ENCODE measurements around the gene TRIM48. TPM values are rescaled to one million over a fixed set of nuclear protein-coding genes. Genes with fewer than 3 reads are reported as not detected.

The TRIM48 gene
- total and polyA plus RNA-seq, 2 donors (not counting 1 experiment from before 2014, with no cell fraction given) = not detected

DNA sequence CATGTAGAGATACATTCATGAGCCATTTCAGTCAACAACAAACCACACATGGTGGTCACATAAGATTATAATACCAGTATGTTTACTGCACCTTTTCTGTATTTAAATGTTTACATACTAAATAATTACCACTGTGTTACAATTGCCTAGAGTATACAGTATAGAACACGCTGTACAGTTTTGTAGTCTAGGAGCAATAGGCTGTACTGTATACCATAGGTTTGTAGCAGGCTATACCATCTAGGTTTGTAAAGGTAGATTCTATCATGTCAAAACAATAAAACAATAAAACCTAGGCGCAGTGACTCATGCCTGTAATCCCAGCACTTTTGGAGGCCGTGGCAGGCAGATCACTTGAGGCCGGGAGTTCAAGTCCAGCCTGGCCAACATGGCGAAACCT, 1.1 kb downstream of the TRIM48 start:
- Mint-ChIP-seq H3K4me1 (no peaks in the 10 kb centered on the region), H3K4me3 (no peak overlapping the region), H3K9me3 (ENCODE audit: insufficient read depth) (peaks cover 3% of the 10 kb centered on the region), H3K27me3 (no peaks in the 10 kb centered on the region), H3K27ac (no peak overlapping the region)
- CTCF ChIA-PET = no interaction called here
- Histone ChIP-seq H2AFZ (ENCODE audit: insufficient read depth, low read depth, low read length, poor library complexity, severe bottlenecking) (no peak overlapping the region), H3K4me2 (replicated peaks; ENCODE audit: low read depth, low read length, poor library complexity, severe bottlenecking) (no peak overlapping the region), H3K27me3 (replicated peaks in 1 of 4; ENCODE audit: control extremely low read depth in 1 of 4, control insufficient read depth in 3 of 4, insufficient read depth in 4 of 4, low read length in 3 of 4) (no peaks in the 10 kb centered on the region), H3K4me1 (ENCODE audit: control insufficient read depth in 2 of 2, insufficient read depth in 2 of 2, low read length in 2 of 2) (no peaks in the 10 kb centered on the region), H3K9me3 (ENCODE audit: control extremely low read depth in 1 of 3, control insufficient read depth in 2 of 3, insufficient read depth in 1 of 3, low read length in 2 of 3) (peaks cover 0 to 4% (median 1%) of the 10 kb centered on the region in 3 donors), H3K79me2 (ENCODE audit: control insufficient read depth, insufficient read depth, low read length) (no peaks in the 10 kb centered on the region), H3K9ac (ENCODE audit: low read length) (no peak overlapping the region), H3K36me3 (replicated peaks in 1 of 2; ENCODE audit: control extremely low read depth in 1 of 2, control insufficient read depth in 1 of 2, extremely low read depth in 1 of 2, insufficient read depth in 2 of 2, low read length in 1 of 2) (no peaks in the 10 kb centered on the region), H3K27ac (ENCODE audit: low read length in 2 of 2) (no peak overlapping the region), H4K20me1 (ENCODE audit: control insufficient read depth, insufficient read depth, low read length, poor library complexity, severe bottlenecking) (no peaks in the 10 kb centered on the region), H3K4me3 (ENCODE audit: control extremely low read depth in 1 of 5, extremely low read depth in 1 of 5, insufficient read depth in 1 of 5, low read depth in 2 of 5, low read length in 4 of 5) (no peak overlapping the region)
- WGBS (ENCODE audit: insufficient coverage) = 100% methylated on average over 3 of the region's 5 CpGs
- POLR2A ChIA-PET = no interaction called here
- intact Hi-C loops (cut with micrococcal nuclease) = loop anchor here (1.0 kb wide), 1 partner anchor 8 kb away; no protein-coding TSS in a partner anchor
- TF ChIP-seq, protein P1, sequence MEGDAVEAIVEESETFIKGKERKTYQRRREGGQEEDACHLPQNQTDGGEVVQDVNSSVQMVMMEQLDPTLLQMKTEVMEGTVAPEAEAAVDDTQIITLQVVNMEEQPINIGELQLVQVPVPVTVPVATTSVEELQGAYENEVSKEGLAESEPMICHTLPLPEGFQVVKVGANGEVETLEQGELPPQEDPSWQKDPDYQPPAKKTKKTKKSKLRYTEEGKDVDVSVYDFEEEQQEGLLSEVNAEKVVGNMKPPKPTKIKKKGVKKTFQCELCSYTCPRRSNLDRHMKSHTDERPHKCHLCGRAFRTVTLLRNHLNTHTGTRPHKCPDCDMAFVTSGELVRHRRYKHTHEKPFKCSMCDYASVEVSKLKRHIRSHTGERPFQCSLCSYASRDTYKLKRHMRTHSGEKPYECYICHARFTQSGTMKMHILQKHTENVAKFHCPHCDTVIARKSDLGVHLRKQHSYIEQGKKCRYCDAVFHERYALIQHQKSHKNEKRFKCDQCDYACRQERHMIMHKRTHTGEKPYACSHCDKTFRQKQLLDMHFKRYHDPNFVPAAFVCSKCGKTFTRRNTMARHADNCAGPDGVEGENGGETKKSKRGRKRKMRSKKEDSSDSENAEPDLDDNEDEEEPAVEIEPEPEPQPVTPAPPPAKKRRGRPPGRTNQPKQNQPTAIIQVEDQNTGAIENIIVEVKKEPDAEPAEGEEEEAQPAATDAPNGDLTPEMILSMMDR (IDR thresholded peaks at IDR 0.05) = no peak
- TF ChIP-seq EZH2 (IDR thresholded peaks at IDR 0.05; ENCODE audit: borderline replicate concordance, insufficient read depth, low read depth, low read length, poor library complexity, severe bottlenecking) = no peak
- DNase-seq (no peak), ATAC-seq (ENCODE audit: low read depth) (no peak)

Small RNA genes lying within 50 kb of the gene (small RNA-seq; reads per million reads assigned to genes)
- not detected for gene AP005597.4 (ENCODE audit: insufficient read length, low read depth, low replicate concordance)

Other genes with a start within 250 kb of the TRIM48 start
- gene OR4A16, start 81.0 kb downstream of the TRIM48 start, total RNA-seq = not detected in 2 replicates
- not detected in 2 replicates for gene OR4A16, start 81.0 kb downstream of the TRIM48 start, polyA plus RNA-seq
- gene OR4A15, start 105.8 kb downstream of the TRIM48 start, total RNA-seq = not detected in 2 replicates
- not detected in 2 replicates for gene OR4A15, start 105.8 kb downstream of the TRIM48 start, polyA plus RNA-seq